Measurements from ENCODE around the gene HELQ.

- no peak for TF ChIP-seq RAD21 (IDR thresholded peaks at IDR 0.05; ENCODE audit: low read length)
- no peak for TF ChIP-seq CEBPB (IDR thresholded peaks at IDR 0.05; ENCODE audit: low read depth, low read length)
- TF ChIP-seq POLR2A (IDR thresholded peaks at IDR 0.05; ENCODE audit: low read depth, low read length): no peak
- no peak for TF ChIP-seq CTCF (conservative IDR thresholded peaks at IDR 0.05; ENCODE audit: low read depth, low read length)
- TF ChIP-seq MXI1 (IDR thresholded peaks at IDR 0.05; ENCODE audit: borderline replicate concordance, low read depth, low read length): no peak
These were observed 72.8 kb downstream of the HELQ start for GRCh38 chr4:83382850-83383249.

Measured in IMR-90 (cell line).